Vagina (tissue), 2 donors: ENCODE results near the gene TNFRSF6B. TPM values are rescaled to one million over a fixed set of nuclear protein-coding genes. Genes with fewer than 3 reads are reported as not detected.

Source experiments
- DNase-seq, 2 donors: peaks; one replicate each; pipeline ENCODE4 v3.0.0-alpha.2; 2017; ENCODE audit errors: extremely low spot score in 2 of 2
- H3K27ac ChIP-seq: fragments of 200-600 bp; sonication (generic); one replicate; pipeline ENCODE4 v1.5.1; 2019
- H3K27me3 ChIP-seq: fragments of 200-600 bp; sonication (generic); one replicate; pipeline ENCODE4 v1.5.1; 2019
- H3K36me3 ChIP-seq, 2 donors: fragments of 200-600 bp; sonication (generic); one replicate each; pipeline ENCODE4 v1.5.1; 2017 to 2019
- H3K4me1 ChIP-seq: fragments of 200-600 bp; sonication (generic); one replicate; pipeline ENCODE4 v1.5.1; 2019
- H3K4me3 ChIP-seq, 2 donors: fragments of 200-600 bp; sonication (generic); 1 replicate in 1 of 2; 2 replicates in 1 of 2; pipeline ENCODE4 v1.5.1; 2016 to 2019
- H3K9me3 ChIP-seq: fragments of 200-600 bp; sonication (generic); one replicate; pipeline ENCODE4 v1.5.1; 2019
- POLR2A ChIP-seq, 2 donors: fragments of 450-650 bp; IDR thresholded peaks; one replicate each; pipeline ENCODE4 v1.6.1; 2017; ENCODE audit warnings: antibody characterized with exemption in 2 of 2, mild to moderate bottlenecking in 2 of 2, moderate library complexity in 2 of 2
- POLR2AphosphoS5 ChIP-seq, 2 donors: sonication (generic); formaldehyde crosslinking; IDR thresholded peaks; one replicate each; pipeline ENCODE4 v1.9.0; 2017; ENCODE audit warnings: antibody characterized with exemption in 2 of 2, mild to moderate bottlenecking in 2 of 2, low read depth in 1 of 2; ENCODE audit not compliant: insufficient read depth in 1 of 2
- intact Hi-C: fragments of 100-400 bp; cut with DNase I; formaldehyde crosslinking; loops from one replicate; pipeline ENCODE4 v1.15.1; 2023
- total RNA-seq: library from RNA; depleted of rRNA; stranded (reverse); fragments of >200 nt; gene quantifications from one replicate; pipeline ENCODE4 v1.2.3, GENCODE V29; 2016
- TF ChIP-seq, protein P1 (sequence below), 3 experiments: fragments of 450-650 bp in 2 of 3; fragments of 200-600 bp in 1 of 3; sonication (generic) in 1 of 3; IDR thresholded peaks; one replicate each; pipeline ENCODE4 v1.5.1; 2017 to 2019; ENCODE audit warnings: antibody characterized with exemption in 3 of 3, mild to moderate bottlenecking in 2 of 3, moderate library complexity in 2 of 3

TNFRSF6B gene
- total RNA-seq, 1 donor from 2014 or later: 16.7 TPM

DNA sequence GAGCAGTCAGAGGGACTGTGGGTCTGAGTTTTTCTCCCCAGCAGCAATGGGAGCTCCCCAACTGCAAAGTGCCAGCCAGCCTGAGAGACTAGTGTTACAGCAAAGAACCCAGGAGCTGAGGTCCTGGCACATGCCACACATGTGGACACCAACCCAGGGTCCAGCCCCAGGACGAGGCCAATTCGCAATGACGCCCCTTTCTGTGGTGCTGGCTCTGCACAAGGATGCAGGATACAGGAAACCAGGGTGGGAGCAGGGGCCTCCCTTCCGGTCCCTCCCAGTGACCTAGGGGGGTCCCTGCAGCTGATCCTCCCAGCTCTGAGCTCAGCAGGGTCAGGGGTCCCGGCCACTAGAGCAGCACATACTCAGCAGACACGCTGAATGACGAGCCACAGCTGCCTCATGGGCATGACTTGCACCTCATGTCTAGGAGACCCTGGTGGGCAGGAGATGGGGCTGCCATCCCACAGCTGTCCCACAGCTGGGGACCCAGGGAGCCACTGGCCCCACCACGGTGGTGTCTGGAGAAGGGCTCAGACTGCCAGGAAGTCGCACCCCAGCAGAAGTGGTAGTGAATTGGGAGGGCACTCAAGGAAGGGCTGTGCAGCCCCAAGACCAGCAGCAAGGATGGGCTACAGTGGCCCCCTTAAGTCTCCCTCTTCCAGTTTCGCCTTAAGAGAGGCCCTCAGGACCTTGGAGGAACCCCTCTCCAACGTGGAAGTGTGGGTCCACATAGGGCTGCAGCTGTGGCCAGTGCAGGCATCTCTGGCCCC is 7.7 kb downstream of the TNFRSF6B start:
- Histone ChIP-seq H3K4me1 (peaks cover 30% of the 10 kb centered on the region), H3K4me3 (no peak overlapping the region), H3K36me3 (peaks cover 0 to 21% of the 10 kb centered on the region in 2 donors), H3K27me3 (no peaks in the 10 kb centered on the region), H3K27ac (no peak overlapping the region), H3K9me3 (no peaks in the 10 kb centered on the region)
- no peak for DNase-seq
- no peak for TF ChIP-seq POLR2AphosphoS5 (IDR thresholded peaks at IDR 0.05; ENCODE audit: insufficient read depth in 1 of 2, low read depth in 1 of 2)
- intact Hi-C loops: no loop called here

DNA sequence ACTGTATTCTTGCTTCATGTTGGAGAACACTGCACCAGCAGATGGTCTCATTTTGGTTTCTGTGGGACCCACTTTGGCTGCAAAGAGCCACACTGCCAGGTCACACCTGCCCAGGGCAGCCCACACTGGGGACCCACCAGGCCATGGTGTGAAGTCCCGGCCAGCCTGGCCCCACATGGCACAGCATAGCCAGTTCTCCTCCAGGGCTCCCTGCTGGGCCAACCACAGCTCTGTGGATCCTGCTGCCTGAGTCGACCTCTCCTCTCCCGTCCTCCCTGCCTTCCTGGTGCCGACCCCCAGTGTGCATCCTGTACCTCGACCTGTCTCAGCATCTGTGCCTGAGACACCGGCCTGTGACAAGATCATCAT is 8.3 kb downstream of the TNFRSF6B start:
- Histone ChIP-seq H3K27ac (no peak overlapping the region), H3K4me3 (no peak overlapping the region), H3K4me1 (peaks cover 28% of the 10 kb centered on the region), H3K27me3 (no peaks in the 10 kb centered on the region), H3K9me3 (no peaks in the 10 kb centered on the region), H3K36me3 (peaks cover 0 to 21% of the 10 kb centered on the region in 2 donors)
- intact Hi-C loops: no loop called here
- DNase-seq: no peak
- TF ChIP-seq, protein P1, sequence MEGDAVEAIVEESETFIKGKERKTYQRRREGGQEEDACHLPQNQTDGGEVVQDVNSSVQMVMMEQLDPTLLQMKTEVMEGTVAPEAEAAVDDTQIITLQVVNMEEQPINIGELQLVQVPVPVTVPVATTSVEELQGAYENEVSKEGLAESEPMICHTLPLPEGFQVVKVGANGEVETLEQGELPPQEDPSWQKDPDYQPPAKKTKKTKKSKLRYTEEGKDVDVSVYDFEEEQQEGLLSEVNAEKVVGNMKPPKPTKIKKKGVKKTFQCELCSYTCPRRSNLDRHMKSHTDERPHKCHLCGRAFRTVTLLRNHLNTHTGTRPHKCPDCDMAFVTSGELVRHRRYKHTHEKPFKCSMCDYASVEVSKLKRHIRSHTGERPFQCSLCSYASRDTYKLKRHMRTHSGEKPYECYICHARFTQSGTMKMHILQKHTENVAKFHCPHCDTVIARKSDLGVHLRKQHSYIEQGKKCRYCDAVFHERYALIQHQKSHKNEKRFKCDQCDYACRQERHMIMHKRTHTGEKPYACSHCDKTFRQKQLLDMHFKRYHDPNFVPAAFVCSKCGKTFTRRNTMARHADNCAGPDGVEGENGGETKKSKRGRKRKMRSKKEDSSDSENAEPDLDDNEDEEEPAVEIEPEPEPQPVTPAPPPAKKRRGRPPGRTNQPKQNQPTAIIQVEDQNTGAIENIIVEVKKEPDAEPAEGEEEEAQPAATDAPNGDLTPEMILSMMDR (IDR thresholded peaks at IDR 0.05): no peak
- no peak for TF ChIP-seq POLR2AphosphoS5 (IDR thresholded peaks at IDR 0.05; ENCODE audit: insufficient read depth in 1 of 2, low read depth in 1 of 2)
- no peak for TF ChIP-seq POLR2A (IDR thresholded peaks at IDR 0.05)

DNA sequence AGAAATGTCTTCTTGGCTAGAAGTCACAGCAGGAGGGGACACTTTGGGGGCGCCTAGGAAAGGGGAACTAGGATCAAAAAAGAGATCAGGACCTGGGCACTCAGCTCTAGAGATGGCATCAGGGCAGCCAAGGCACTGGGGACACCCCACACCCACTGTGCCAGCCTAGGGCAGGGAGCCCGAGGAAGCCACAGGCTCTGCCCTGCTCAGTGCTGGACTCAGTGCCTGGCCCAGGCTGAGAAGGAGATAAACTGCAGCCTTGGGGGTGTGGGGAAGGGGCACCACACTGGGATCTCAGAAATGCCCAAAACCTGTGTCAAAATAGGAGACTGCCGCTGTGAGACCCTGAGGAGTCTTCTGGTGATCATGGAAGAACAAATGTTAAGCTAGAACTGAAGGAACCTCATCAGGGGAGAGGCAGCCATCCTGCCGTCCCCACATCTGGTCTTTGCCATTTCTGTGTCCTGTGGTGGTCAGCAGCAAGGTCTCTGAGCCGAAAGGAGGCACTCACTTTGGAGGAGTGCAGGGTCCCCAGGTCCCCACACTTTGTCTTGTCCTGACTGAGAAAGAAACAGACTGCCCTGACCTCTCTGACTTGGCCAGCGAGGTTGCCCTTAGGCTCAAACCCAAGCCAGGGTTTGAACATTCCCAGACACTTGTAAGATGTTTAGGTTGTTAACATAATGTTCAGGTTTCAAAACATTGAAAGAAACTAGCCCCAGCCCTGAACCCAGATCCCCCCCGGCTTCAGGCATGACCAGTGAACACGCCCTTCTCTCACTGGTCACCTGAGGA is 9.0 kb downstream of the TNFRSF6B start:
- no peak overlapping the region for H3K27ac ChIP-seq
- peaks cover 26% of the 10 kb centered on the region for H3K4me1 ChIP-seq
- H3K4me3 ChIP-seq: no peak overlapping the region
- H3K27me3 ChIP-seq: no peaks in the 10 kb centered on the region
- peaks cover 0 to 21% of the 10 kb centered on the region in 2 donors for H3K36me3 ChIP-seq
- TF ChIP-seq POLR2AphosphoS5 (IDR thresholded peaks at IDR 0.05; ENCODE audit: insufficient read depth in 1 of 2, low read depth in 1 of 2): no peak
- TF ChIP-seq, protein P1 (IDR thresholded peaks at IDR 0.05): no peak
- TF ChIP-seq POLR2A (IDR thresholded peaks at IDR 0.05): no peak
- intact Hi-C loops: no loop called here
- DNase-seq: no peak
- H3K9me3 ChIP-seq: no peaks in the 10 kb centered on the region

DNA sequence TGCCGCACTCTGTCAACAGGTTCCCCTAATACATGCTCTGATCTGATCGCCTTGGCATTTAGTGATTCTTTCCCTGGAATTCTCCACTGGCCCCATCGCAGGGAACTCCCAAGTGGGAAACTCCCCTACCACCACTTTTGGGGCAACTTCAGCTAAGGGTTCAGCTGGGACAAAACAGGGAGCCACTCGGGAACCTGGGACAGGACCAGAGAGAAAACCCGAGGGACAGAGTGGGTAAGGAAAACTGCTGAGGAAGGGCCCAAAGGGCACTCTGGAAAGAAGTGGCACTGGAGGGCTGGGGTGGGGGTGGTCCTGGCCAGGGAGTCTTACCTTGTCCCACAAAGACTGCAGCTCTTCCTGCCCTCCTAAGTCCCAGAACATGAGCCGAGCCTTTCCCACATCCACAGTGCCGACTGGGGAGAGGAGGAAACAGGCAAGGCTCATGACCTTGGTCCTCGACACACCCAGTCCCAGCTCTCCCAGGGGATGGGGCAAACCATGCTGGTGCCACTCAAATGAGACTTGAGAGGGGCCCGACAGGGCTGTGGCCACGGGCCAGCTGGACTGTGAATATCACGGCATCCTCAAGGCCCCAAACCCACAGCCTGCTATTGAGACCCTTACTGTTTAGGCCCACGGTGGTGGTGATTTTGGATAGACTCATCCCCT is 9.7 kb downstream of the TNFRSF6B start:
- peaks cover 26% of the 10 kb centered on the region for H3K4me1 ChIP-seq
- peaks cover 0 to 21% of the 10 kb centered on the region in 2 donors for H3K36me3 ChIP-seq
- DNase-seq: no peak
- H3K27ac ChIP-seq: no peak overlapping the region
- peak overlapping the region in 1 of 2 donors; percentile 93 for H3K4me3 ChIP-seq
- intact Hi-C loops: no loop called here
- TF ChIP-seq, protein P1 (IDR thresholded peaks at IDR 0.05): no peak
- TF ChIP-seq POLR2AphosphoS5 (IDR thresholded peaks at IDR 0.05; ENCODE audit: insufficient read depth in 1 of 2, low read depth in 1 of 2): no peak
- no peak for TF ChIP-seq POLR2A (IDR thresholded peaks at IDR 0.05)
- no peaks in the 10 kb centered on the region for H3K9me3 ChIP-seq
- H3K27me3 ChIP-seq: no peaks in the 10 kb centered on the region

DNA sequence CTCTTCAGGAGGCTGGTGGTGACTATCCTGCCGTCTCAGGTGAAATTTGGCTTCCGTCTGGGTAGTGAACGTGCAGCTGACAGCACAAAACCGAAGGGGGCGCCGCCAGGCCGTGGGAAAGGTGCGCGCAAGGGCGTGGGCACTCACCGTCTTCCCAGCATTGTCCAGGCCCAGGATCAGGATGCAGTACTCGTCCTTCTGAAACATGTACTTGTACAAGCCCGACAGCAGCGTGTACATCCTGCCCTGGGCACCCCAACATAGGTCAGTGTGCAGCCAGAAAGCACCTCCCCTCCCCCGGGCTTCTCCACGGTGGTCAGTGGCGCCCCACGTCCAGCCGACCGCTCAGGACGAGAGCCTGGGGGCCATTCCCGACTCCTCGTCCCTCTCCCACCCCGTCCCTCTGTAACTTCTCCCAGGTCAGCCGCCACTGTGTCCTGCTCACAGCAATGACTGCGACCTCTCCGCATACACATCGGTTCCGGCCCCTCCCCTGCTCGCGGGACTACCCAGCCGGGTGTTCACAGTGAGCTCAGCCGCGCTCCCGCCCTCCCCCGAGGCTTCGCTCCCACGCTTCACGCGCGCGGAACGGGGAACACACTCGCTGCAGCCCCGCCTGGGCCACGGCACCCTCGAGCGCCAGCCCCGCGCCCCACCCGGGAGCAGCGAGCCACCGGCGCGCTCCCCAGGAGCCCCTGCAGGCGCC is 10.6 kb downstream of the TNFRSF6B start:
- Histone ChIP-seq H3K9me3 (no peaks in the 10 kb centered on the region), H3K27me3 (no peaks in the 10 kb centered on the region), H3K4me3 (peak overlapping the region; percentile 91 to 93), H3K27ac (peak overlapping the region; percentile 82), H3K36me3 (peaks cover 4 to 25% of the 10 kb centered on the region in 2 donors), H3K4me1 (peaks cover 30% of the 10 kb centered on the region)
- DNase-seq: no peak
- intact Hi-C loops: no loop called here
- TF ChIP-seq, protein P1 (IDR thresholded peaks at IDR 0.05): no peak
- TF ChIP-seq POLR2AphosphoS5 (IDR thresholded peaks at IDR 0.05; ENCODE audit: insufficient read depth in 1 of 2, low read depth in 1 of 2): no peak
- no peak for TF ChIP-seq POLR2A (IDR thresholded peaks at IDR 0.05)
